Right lobe of liver (tissue), 6 donors: Measurements from ENCODE around the gene DLG2. TPM values are rescaled to one million over a fixed set of nuclear protein-coding genes. Genes with fewer than 3 reads are reported as not detected.

Experiments used
- ATAC-seq, 4 donors: fragments of 200-7000 bp; cut with Tn5 transposase; one replicate each; pipeline ENCODE4 v1.9.1; 2020; ENCODE audit warnings: mild to moderate bottlenecking in 4 of 4, moderate library complexity in 4 of 4
- DNase-seq, 3 donors: peaks; one replicate each; pipeline ENCODE4 v3.0.0-alpha.2; 2020
- H3K27ac ChIP-seq, 3 donors: fragments of 200-600 bp; one replicate each; pipeline ENCODE4 v1.8.0; 2022
- H3K27me3 ChIP-seq, 2 donors: fragments of 200-600 bp; one replicate each; pipeline ENCODE4 v1.8.0; 2022
- H3K36me3 ChIP-seq, 4 donors: fragments of 200-600 bp; sonication (generic) in 1 of 4; one replicate each; pipeline versions ENCODE4 v1.5.1 to v1.8.0; 2017 to 2022; ENCODE audit warnings: control low read depth in 1 of 4
- H3K4me1 ChIP-seq, 4 donors: fragments of 200-600 bp; sonication (generic) in 1 of 4; one replicate each; pipeline versions ENCODE4 v1.5.1 to v1.8.0; 2017 to 2022; ENCODE audit warnings: control low read depth in 1 of 4
- H3K4me3 ChIP-seq, 3 donors: fragments of 200-600 bp; one replicate each; pipeline ENCODE4 v1.8.0; 2022
- H3K9me3 ChIP-seq, 4 donors: fragments of 200-600 bp; sonication (generic) in 1 of 4; one replicate each; pipeline versions ENCODE4 v1.5.1 to v1.8.0; 2017 to 2022; ENCODE audit warnings: control low read depth in 1 of 4
- CTCF ChIP-seq, 4 donors: fragments of 200-600 bp in 3 of 4; fragments of 450-650 bp in 1 of 4; IDR thresholded peaks; one replicate each; pipeline versions ENCODE4 v1.5.1 to v1.8.0; 2016 to 2022; ENCODE audit warnings: antibody characterized with exemption in 4 of 4, mild to moderate bottlenecking in 2 of 4
- POLR2A ChIP-seq: fragments of 450-650 bp; IDR thresholded peaks from one replicate; pipeline ENCODE4 v1.6.1; 2017; ENCODE audit warnings: antibody characterized with exemption, mild to moderate bottlenecking
- WGBS: methylation state at CpG from one replicate; pipeline ENCODE4 v1.1.6; 2018; ENCODE audit warnings: low coverage, low lambda C conversion rate; ENCODE audit not compliant: insufficient coverage; ENCODE audit errors: missing lambda C conversion rate; 5-methylcytosine and 5-hydroxymethylcytosine counted together
- intact Hi-C, 2 donors: fragments of 100-400 bp; cut with DNase I; formaldehyde crosslinking; loops; one replicate each; pipeline versions ENCODE4 v1.11.2 to v1.14.1; 2022
- total RNA-seq, 6 experiments: library from RNA; depleted of rRNA in 2 of 6; stranded (reverse); fragments of >200 nt in 2 of 6; fragmentation: NEBNext Ultra II Directional in 3 of 6; extraction: Animal tissue kit (Norgen Biotek cat#: 25700) in 3 of 6; gene quantifications; one replicate each; pipeline versions ENCODE4 v1.1.0 to v1.2.4, GENCODE V29; 2016 to 2023
- donor health status: DM: no; HTN: yes; CAD: no.
- donor health status: DM: no; HTN: no; CAD: no.
- donor health status: DM: no; HTN: no; CAD: no.
- donor health status: DM: no; HTN: yes; CAD: no.
- donor health status: DM: no; HTN: yes; CAD: no.

DLG2 gene
- total RNA-seq, 6 experiments from 2014 or later = 1.2 to 6.4 (median 2.5) TPM

- H3K27ac ChIP-seq = no peak overlapping the region
- H3K4me1 ChIP-seq = no peaks in the 10 kb centered on the region
- WGBS = 88% methylated on average over 8 of the region's 8 CpGs
- no peaks in the 10 kb centered on the region for H3K27me3 ChIP-seq
- no peak for DNase-seq
- TF ChIP-seq POLR2A (no peak), CTCF (IDR thresholded peaks at IDR 0.05) (no peak)
- H3K36me3 ChIP-seq = no peaks in the 10 kb centered on the region
- intact Hi-C loops = no loop called here
- H3K4me3 ChIP-seq = no peak overlapping the region
- no peaks in the 10 kb centered on the region for H3K9me3 ChIP-seq
- no peak for ATAC-seq
Observed at GRCh38 chr11:83456566-83456965, 2170.6 kb downstream of the DLG2 start.

- TF ChIP-seq CTCF (IDR thresholded peaks at IDR 0.05) = no peak
- TF ChIP-seq POLR2A = no peak
- WGBS = 71% methylated on average over 4 of the region's 11 CpGs
- Histone ChIP-seq H3K9me3 (no peaks in the 10 kb centered on the region), H3K27me3 (no peaks in the 10 kb centered on the region), H3K4me3 (no peak overlapping the region), H3K4me1 (no peaks in the 10 kb centered on the region), H3K36me3 (no peaks in the 10 kb centered on the region), H3K27ac (no peak overlapping the region)
- ATAC-seq (no peak), DNase-seq (no peak)
- intact Hi-C loops = no loop called here
Observed at GRCh38 chr11:83456075-83456474, 2171.1 kb downstream of the DLG2 start.

GRCh38 chr11:83455356-83455755, 2171.8 kb downstream of the DLG2 start:
- no peak for TF ChIP-seq POLR2A
- no peak for TF ChIP-seq CTCF (IDR thresholded peaks at IDR 0.05)
- Histone ChIP-seq H3K9me3 (no peaks in the 10 kb centered on the region), H3K27me3 (no peaks in the 10 kb centered on the region), H3K4me3 (no peak overlapping the region), H3K27ac (no peak overlapping the region), H3K36me3 (no peaks in the 10 kb centered on the region), H3K4me1 (no peaks in the 10 kb centered on the region)
- intact Hi-C loops = no loop called here
- DNase-seq (no peak), ATAC-seq (no peak)
- WGBS = 77% methylated on average over 3 of the region's 3 CpGs

DNA sequence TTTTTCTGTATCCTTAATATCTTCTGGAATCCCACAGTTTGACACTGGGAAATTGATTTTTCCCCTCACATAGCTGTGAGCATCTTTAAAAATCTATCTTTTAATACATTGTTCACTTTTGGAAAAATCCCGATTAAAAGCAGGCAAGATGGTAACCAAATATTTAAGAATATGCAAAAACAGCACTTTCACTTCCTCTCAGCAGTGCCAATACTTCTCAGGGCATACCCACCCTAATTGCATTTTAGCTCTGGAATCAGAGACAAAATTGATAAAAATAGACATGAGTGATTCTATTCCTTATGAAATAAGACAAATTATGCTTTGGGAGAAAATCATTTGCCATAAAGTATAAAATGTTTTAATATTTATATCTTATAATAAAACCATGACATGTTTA, 2172.5 kb downstream of the DLG2 start:
- Histone ChIP-seq H3K27me3 (no peaks in the 10 kb centered on the region), H3K4me1 (no peaks in the 10 kb centered on the region), H3K4me3 (no peak overlapping the region), H3K9me3 (no peaks in the 10 kb centered on the region), H3K36me3 (no peaks in the 10 kb centered on the region), H3K27ac (no peak overlapping the region)
- no peak for TF ChIP-seq CTCF (IDR thresholded peaks at IDR 0.05)
- TF ChIP-seq POLR2A = no peak
- DNase-seq (no peak), ATAC-seq (no peak)
- WGBS = 70% methylated on average over 1 of the region's 1 CpG
- intact Hi-C loops = no loop called here

- no peaks in the 10 kb centered on the region for H3K9me3 ChIP-seq
- no peaks in the 10 kb centered on the region for H3K4me1 ChIP-seq
- TF ChIP-seq POLR2A = no peak
- TF ChIP-seq CTCF (IDR thresholded peaks at IDR 0.05) = no peak
- WGBS = 72% methylated on average over 4 of the region's 4 CpGs
- no peak overlapping the region for H3K27ac ChIP-seq
- ATAC-seq = no peak
- no peak overlapping the region for H3K4me3 ChIP-seq
- no peaks in the 10 kb centered on the region for H3K27me3 ChIP-seq
- DNase-seq = no peak
- intact Hi-C loops = no loop called here
- H3K36me3 ChIP-seq = no peaks in the 10 kb centered on the region
Observed at GRCh38 chr11:83449338-83449913, 2177.7 kb downstream of the DLG2 start.
